Hematopoietic multipotent progenitor cell treated with erythropoietin and hydrocortisone succinate and interleukin-3 and kit ligand, for 4 days (in vitro differentiated cells): ENCODE data around the gene SPAAR.
"Not testable (repeated sequence)": the region's sequence is repeated elsewhere in the genome, so short reads cannot be mapped to it uniquely, and the experiment has no call there.

ENCODE experiments used
- DNase-seq: peaks from one replicate; pipeline ENCODE4 v3.0.0-alpha.2; 2015

Gene SPAAR

DNA sequence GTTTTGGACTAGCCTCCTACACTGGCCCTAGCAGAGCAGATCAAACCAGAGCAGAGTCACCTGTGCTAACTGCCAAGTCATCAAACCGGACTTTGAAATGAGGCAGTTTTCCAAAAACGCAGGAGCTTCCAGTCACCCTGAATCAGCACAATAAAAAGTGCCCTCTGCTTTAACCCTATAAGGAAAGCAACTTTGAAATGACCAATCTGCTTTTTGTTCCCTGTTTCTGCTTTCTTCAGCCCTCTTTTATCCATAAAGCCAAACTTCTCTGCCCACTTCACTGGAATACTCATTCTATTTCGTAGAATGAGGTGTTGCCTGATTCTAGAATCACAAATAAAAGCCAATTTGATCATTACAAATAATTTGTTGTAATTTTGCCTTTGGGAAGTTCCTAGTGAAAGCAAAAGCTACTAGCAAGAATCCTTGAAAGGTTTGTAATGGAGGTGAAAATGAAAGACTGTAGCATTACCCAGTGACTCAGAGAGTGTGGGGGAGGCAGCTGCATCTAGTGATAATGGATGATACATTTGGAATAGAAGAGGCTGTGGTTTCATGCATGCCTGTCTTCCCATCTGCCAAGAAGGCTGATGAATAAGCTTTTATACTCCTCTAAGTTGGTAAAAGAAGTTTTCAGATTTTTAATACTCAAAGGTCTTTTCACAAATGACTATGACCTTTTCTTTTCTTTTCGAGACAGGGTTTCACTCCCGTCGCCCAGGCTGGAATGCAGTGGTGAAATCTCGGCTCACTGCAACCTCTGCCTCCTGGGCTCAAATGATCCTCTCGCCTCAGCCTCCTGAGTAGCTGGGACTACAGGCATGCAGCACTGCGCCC lies 14.9 kb downstream of the SPAAR start:
- peak; percentile 83 for DNase-seq

DNA sequence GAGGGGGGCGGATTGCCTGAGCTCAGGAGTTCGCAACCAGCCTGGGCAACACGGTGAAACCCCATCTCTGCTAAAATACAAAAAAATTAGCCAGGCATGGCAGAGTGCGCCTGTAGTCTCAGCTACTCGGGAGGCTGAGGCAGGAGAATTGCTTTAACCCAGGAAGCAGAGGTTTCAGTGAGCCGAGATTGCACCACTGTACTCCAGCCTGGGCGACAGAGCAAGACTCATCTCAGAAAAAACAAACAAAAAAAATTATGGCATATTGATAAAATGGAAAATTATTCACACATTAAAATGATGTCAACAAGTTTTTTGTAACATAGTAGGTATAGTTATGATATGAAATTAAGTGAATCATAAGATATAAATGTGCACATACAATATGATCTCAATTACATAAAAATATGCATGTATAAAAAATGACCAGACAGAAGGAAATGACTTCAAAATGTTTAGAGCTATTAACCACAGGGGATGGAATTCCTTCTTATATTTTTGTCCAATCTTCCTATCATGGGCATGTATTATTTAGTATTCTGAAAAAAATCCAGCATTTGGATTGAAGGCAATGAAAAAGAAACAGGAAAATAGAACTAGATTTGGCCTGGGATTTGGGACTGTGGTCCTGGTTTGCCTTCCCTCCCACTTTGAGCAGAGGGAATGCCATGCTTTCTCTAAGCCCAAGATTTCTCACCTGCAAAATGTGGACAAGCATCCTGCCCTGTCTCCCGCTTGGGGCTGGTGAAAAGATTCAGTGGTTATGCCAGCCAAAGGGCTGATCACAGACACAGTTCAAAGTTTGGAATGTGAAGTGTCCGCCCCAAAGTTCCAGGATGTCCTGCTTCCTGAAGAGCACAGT lies 19.5 kb downstream of the SPAAR start:
- no peak for DNase-seq

DNA sequence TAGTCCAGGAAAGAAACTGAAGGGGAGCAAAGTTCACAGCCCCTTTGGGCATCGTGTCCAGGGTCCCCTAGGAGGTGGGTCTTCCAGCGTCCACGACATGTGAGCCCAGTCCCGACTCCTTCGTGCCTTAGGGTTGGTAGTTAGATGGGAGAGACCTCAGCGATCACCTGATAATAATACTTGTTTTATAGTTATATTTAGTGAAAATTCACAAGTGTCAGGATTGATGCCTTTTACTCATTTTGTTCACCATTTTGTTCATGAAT lies 20.1 kb downstream of the SPAAR start:
- no peak for DNase-seq

DNA sequence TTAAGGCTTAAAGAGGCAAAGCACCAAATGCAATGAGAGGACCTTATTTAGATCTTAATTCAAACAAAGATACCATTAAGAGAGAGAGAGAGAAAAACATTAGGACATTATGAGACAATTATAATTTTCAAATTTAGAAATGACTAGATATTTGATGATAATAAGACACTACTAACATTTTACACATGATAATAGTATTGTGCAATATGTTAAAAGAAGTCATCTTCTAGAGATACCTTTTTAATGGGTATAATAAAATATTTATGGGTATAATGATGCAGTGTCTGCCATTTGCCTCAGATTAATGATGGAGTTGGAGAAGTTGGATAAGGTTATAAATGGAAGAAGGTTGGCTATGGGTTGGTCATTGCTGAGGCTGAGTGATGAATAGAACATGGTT lies 21.2 kb downstream of the SPAAR start:
- DNase-seq, result no peak

DNA sequence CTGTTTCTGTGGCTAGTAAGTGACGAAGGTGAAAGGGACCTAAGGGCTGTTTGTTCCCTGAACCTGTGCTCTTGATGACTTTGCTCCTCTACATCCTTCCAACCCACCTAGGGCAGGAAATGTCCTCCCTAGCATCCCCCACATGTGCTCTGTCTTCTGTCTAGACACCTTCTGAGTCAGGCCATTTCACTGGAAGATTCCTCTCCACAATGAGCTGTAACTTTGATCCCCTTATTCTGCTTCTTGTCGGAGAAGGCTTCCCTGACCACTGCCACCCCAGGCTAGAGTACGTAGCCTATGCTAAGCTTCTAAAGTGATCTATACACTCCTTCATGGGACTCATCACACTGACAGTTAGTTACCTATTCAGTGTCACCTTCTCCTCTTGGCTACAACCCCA lies 21.7 kb downstream of the SPAAR start:
- DNase-seq, result no peak

DNA sequence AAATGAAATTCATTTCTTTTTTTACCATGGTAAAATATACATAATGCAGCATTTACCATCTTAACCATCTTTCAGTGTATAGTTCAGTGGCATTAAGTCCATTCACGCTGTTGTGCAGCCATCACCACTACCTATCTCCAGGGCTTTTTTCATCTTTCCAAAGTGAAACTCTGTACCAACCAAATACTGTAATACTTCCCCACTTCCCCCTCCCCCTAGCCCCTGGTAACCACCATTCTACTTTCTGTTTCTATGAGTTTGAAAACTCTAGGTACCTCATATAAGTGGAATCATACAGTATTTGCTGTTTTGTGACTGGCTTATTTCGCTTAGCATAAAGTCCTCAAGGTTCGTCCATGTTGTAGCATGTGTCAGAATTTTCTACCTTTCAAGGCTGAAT lies 23.4 kb downstream of the SPAAR start:
- DNase-seq, result no peak

DNA sequence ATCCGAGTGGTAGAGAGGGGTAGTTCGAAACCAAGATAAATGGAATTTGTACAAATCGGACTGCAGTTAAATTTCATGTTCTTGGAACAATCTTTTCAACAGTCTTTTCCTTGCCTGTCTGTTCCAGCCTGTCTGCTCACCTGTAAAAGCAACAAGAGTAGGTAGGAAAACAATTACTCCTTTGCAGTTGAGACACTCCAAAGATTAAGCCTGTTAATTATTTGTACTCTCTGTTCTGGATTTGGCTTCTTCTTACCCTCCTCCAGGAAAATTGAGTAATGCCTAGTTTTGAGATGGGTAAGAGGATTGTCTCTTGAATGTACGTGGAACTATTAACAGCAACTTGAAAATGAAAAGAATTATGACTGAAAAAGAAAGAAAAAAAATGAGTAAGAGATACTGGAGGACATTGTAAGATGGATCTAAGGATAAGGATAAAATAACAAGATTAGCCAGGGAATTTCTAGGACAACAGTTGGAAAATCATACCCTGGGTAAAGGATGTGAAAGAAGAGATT lies 24.3 kb downstream of the SPAAR start:
- no peak for DNase-seq

DNA sequence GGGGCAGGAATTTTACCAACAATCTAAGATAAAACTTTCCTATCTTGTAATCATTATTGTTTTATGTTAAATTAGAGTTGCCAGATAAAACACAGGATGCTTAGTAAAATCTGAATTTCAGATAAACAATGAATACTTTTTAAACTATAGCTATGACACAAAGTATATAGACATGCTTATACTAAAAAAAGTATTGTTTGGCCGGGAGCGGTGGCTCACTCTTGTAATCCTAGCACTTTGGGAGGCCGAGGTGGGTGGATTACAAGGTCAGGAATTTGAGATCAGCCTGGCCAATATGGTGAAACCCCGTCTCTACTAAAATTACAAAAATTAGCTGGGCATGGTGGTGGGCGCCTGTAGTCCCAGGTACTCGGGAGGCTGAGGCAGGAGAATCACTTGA lies 24.8 kb downstream of the SPAAR start:
- not testable (repeated sequence) for DNase-seq

DNA sequence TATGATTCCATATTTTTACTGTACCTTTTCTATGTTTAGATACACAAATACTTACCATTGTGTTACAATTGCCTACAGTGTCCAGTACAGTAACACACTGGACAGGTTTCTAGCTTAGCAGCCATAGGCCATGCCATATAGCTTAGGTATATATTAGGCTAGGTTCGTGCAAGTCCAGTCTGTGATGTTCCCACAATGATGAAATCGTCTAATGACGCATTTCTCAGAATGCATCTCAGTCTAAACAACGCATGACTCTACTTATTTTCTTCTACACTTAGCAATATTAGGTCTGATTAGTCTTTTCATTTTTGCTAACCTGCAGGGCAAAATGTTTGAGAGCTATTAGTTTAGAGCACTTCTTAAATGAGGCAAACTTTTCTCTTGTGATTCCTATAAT lies 26.0 kb downstream of the SPAAR start:
- DNase-seq, result no peak

DNA sequence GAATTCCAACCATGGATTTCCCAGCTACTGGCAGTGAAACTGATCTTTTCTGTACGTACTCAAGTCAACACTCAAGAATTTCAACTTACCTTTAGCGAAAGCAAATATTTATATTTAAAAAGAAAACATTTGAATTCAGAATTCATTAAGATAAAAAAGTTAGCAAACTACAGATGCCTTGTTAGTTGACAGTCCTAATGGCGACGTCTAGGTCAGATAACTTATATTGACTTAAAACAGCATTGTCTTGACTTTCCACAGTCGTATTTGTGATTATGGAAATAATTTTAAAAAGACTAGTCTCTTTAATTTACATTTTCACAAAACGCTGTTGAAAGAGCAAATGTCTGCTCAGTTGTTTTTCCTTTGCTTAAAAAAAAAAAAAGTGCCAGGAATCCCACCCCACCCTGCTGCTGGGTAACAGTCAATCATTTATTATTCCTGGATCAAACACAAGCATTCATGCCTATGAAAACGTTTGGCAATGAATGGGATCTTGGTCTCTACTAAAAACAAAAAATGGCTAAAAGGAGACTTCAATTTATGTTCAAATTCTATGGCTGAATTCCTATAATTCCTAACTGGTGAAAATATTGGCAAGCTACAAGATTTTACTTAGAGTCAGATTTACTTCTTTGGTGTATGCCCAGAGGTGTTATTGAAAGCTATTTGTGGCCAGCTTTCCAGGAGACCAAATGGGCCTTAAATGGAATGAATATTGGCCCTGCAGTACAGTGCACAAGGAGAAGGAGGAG lies 26.6 kb downstream of the SPAAR start:
- no peak for DNase-seq

DNA sequence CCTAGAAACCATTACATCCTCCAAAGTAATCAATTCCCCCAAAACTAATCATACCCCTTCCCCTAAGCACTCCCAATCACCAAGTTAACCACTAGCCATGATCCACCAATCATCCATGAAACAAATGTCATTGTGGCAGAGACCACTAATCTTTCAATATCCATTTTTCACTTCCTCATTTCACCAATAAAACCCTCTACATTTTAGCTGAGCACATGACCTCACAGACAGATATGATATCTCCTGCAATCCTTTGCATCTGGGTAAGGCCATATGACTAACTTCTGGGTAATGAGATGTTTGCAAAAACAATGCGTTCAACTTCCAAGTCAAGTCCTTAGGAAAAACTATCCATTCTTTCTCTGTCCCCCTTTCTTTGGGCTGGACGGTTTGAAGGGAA lies 27.9 kb downstream of the SPAAR start:
- DNase-seq, result peak; percentile 62

DNA sequence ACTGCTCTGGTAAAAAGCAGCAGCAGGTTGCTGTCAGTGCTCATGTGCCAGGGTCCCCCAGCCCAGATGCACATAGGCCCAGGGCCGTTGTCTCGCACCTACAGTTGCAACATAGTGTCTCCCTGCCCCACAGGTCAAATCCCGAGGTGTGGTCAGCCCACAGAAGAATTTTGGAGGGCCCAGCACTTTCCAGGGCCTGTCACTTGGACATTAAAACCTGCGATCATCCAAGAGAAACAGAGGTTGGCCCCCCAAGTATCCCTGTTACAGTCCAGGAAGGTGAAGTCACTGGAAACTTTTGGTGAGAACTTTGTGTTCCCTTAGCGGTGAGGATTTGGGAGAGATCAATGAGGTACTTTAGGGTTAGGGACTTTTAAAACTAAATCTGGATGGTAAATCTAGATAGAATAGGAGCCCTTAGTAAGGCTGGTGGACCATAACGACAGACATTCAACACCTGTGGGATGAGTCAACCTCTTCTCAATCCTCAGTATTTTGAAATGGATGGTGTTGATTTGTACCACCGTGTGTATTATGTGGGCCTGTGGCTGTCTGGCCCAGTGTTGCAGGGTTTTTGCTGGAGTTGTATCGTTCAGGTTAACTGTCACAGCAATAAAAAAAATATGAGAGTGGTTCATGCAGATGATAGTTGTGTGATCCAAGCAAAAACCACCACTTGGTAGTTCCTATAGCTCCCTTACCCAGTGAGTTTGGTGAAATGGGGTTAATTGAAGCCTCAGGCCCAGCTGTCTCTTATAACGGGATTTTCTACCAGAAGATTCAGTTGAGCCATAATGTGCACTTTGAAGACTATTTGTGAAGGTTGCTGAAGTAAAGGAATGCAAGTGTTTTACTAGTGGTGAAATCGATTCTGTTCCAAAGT lies 29.4 kb downstream of the SPAAR start:
- DNase-seq, result no peak

DNA sequence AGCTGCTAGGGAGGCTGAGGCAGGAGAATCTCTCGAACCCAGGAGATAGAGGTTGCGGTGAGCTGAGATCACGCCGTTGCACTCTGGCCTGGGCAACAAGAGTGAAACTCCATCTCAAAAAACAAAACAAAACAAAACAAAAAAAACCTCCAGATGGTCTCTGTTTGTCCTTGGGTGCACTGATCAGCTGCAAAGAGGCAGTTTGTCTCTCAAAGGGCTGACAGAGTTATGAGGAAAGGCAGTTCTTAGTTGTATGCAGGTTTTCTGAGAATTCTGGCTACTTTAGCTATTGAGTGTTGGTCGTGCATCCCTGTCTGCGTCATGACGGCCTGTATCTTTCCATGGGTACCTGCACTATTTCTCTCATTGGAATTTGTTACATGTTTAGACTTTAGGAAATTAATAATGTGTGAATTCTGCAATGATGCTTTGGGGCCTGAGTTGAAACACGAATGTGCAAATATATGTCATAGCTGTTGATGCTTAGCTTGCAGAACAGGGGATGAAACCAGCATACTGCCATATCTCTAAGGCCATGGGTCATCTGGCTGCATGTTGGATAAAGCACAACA lies 30.5 kb downstream of the SPAAR start:
- no peak for DNase-seq

DNA sequence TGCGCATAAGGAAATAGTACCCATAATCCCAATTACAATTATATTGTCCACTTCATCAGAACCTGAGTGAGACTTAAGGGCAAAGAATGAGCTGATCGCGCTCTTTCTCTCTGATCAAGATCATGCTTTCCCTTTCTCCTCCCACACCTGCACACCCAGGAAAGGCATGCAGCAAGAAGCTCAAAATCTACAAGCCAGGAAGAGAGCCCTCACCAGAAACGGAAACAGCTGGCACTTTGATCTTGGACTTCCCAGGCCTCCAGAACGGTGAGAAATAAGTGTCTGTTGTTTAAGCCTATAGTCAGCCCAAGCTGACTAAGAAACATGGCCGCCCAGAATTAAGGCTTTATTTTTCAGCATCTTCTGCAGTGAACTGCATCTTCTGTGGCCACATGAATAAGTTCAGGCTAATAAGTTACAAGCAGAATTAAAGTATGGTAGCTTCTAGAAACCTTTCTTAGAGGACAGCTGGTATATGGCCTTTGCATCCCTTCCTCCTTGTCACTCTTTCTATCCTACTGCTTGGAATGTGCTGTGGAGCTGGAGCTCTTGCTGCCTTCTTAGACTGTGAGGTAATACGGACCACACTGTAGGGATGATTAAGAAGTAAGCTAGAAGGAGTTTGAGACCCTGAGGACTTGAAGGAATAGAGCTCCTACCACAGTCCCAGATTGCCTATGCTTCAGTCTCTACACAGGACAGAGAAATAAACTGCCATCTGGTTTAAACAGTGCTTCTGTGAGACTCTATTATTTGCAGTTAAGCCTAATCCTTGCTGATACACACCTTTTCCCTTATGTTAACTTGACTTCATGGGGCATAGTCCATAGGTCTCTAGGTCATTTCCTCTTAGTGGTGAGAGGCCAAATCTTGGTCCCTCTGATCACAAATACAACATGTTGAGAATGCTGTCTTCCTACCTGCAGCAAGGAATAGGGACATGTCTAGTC lies 31.4 kb downstream of the SPAAR start:
- no peak for DNase-seq

DNA sequence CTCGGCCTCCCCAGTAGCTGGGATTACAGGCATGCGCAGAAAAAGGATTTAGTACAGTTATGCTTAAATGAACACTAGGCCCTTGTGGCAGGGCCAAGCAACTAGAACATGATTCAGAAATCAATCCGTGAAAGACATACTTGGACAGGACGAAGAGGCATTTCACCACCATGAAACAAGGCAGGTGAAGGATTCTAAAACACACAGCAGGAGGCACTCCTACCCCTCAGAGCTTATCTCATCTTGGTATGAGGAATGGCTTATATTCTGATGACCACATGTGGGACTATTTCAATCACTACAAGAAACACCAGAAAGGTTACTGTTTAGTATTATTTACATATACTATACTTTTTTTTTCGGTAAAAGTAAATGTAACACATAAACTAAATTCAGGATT lies 33.0 kb downstream of the SPAAR start:
- DNase-seq, result no peak

DNA sequence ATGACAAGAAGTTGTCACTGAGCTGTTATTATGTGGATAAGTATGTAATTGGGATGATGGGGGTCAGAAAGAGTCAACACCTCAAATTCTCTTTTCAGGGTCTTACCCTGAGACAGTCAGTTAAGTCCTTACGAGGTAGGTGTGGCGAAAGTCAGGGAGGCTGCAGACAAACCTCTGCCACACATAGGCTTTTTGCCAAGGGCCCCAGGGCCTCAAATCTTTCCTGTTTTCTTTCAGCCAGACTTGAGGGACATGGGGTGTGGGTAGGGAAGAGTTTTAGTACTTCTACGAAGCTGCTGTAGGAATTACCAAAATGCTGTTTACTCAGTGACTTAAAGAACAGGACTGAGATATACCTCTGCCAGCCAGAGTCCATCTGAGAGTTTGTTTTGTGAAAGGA lies 34.9 kb downstream of the SPAAR start:
- no peak for DNase-seq

DNA sequence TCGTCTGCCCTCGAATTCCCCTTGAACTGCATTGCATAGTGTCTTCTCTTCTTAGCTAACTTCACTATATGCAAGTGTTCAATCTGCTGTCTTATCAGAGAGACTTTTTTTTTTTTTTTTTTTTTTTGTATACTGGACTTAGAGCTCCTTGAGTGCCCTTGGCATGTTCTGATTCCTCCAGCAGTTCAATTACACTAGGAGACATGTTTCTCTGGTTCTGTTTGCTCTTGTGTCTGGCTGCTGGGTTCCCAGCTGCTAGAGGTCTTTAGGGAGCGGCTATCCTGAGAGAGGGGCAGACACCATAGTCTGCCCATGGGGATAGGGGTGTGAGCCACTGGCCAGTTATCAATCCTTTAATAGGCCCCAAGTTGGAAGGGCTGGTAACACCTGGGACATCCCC lies 35.6 kb downstream of the SPAAR start:
- no peak for DNase-seq

DNA sequence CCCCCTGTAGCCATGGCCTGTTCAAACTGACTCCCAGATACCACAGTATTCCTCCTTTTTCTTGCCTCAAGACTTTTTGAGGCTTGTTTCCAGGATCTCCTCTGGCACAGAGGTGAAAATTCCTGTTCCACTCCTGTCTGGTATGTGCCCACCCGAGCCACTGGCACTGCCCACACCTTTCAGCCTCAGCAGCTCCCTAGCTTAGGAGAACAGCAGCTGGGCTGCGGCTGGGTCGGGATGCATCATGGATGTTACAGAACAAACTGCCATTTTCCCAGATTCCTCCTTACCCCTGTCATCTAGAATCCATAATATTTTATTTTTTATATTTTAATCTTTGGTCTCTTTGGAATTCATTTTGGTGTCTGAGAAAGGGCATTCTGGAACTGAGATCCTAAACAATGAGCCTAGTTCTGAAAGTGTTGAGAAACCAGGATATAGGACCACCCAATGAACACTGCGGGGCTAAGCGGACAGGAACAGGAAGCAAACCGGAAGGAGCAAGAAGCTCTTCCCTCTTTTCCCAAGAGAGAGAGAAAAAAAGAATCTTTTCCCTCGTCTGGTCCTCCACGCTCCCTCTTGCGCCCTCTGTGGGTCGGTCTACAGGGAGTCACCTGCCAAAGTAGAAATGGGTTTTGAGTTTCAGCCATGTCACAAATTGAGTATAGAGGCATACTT lies 36.2 kb downstream of the SPAAR start:
- peak; percentile 82 for DNase-seq

DNA sequence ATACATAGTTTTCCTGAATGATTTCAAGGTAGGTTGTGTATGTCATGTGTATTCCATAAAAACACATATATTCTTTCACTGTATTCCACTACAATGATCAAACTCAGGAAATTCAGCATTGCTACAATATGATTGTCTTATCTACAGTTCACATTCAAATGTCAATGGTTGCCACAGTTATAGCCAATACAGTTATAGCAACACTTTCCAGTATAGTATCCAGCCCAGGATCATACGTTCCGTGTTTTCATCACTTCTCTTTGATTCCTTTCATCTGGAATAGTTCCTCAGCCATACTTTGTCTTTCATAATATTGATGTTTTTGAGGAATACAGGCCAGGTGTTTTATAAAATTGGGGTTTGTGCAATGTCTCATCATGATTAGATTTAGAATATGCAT lies 39.2 kb downstream of the SPAAR start:
- no peak for DNase-seq

DNA sequence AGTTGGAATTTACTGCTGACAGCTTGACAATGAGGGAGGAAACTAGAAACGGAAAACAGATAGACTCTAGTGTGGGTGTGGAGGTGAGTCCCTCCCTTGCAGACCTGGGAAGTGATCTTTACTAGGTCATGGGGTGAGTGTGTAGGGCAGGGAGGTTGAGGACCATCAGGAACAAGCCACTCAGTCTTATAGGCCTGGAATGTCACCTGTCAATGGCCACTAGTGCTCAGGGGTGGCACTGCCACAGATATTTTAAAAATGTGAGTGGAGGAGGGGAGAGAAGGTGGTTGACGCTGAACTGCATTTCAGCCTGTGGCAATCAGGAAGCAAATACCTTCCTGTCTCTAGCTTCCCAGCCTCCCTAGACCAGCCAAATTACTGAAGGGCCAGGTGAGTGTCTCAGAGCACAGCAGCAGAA lies 39.6 kb downstream of the SPAAR start:
- no peak for DNase-seq
